ENCODE measurements around the gene MAN1A2.

Gene MAN1A2

GRCh38 chr1:117577191-117577885 is 210.1 kb downstream of the MAN1A2 start:
- no peaks in the 10 kb centered on the region for H3K27me3 ChIP-seq (ENCODE audit: control insufficient read depth, insufficient read depth, low read length)

GRCh38 chr1:117578466-117578865 is 211.2 kb downstream of the MAN1A2 start:
- H3K9ac ChIP-seq (ENCODE audit: low read length): no peak overlapping the region
- no peaks in the 10 kb centered on the region for H3K36me3 ChIP-seq (ENCODE audit: control insufficient read depth, insufficient read depth, low read length)
- H3K27ac ChIP-seq (ENCODE audit: low read depth, low read length): no peak overlapping the region
- no peaks in the 10 kb centered on the region for H3K9me3 ChIP-seq (ENCODE audit: control insufficient read depth, insufficient read depth, low read depth, low read length)
- no peak overlapping the region for H3K4me3 ChIP-seq (ENCODE audit: low read depth, low read length)
- H3K27me3 ChIP-seq (ENCODE audit: control insufficient read depth, insufficient read depth, low read length): no peaks in the 10 kb centered on the region
- H3K4me1 ChIP-seq (ENCODE audit: control insufficient read depth, insufficient read depth, low read length): peaks cover 16% of the 10 kb centered on the region

More at GRCh38 chr1:117577191-117577885, 210.1 kb downstream of the MAN1A2 start:
- no peaks in the 10 kb centered on the region for H3K9me3 ChIP-seq (ENCODE audit: control insufficient read depth, insufficient read depth, low read depth, low read length)
- no peak overlapping the region for H3K9ac ChIP-seq (ENCODE audit: low read length)
- H3K27ac ChIP-seq (ENCODE audit: low read depth, low read length): no peak overlapping the region
- H3K4me1 ChIP-seq (ENCODE audit: control insufficient read depth, insufficient read depth, low read length): peaks cover 16% of the 10 kb centered on the region
- no peak overlapping the region for H3K4me3 ChIP-seq (ENCODE audit: low read depth, low read length)
- no peaks in the 10 kb centered on the region for H3K36me3 ChIP-seq (ENCODE audit: control insufficient read depth, insufficient read depth, low read length)
